ENCODE results near the gene CALY. TPM values are rescaled to one million over a fixed set of nuclear protein-coding genes. Genes with fewer than 3 reads are reported as not detected.

The CALY gene
- total RNA-seq, 3 donors from 2014 or later (not counting 1 experiment from before 2014, with no cell fraction given), result not detected

GRCh38 chr10:133292919-133293809, 43.5 kb downstream of the CALY start:
- no peaks in the 10 kb centered on the region for H3K27me3 Mint-ChIP-seq (ENCODE audit: low read depth in 2 of 2)

GRCh38 chr10:133289761-133290160, 46.9 kb downstream of the CALY start:
- no peak for ATAC-seq
- H3K27ac ChIP-seq (ENCODE audit: low read length), result no peak overlapping the region
- no peak overlapping the region for H3K4me3 ChIP-seq (ENCODE audit: low read length)
- intact Hi-C loops (cut with micrococcal nuclease), result no loop called here
- H3K36me3 ChIP-seq (ENCODE audit: control insufficient read depth, insufficient read depth, low read length), result peaks cover 76% of the 10 kb centered on the region
- no peak for DNase-seq
- H3K27me3 Mint-ChIP-seq (ENCODE audit: low read depth in 2 of 2), result no peaks in the 10 kb centered on the region
- no peaks in the 10 kb centered on the region for H3K27me3 ChIP-seq (ENCODE audit: control insufficient read depth, insufficient read depth, low read length)
- H3K27ac Mint-ChIP-seq, result no peak overlapping the region
- WGBS (ENCODE audit: insufficient coverage), result 94% methylated on average over 24 of the region's 24 CpGs
- H3K9me3 ChIP-seq (ENCODE audit: control insufficient read depth, insufficient read depth, low read length), result no peaks in the 10 kb centered on the region
- H3K4me1 Mint-ChIP-seq, result peaks cover 0 to 6% of the 10 kb centered on the region in 2 donors
- H3K9me3 Mint-ChIP-seq, result no peaks in the 10 kb centered on the region
- H3K4me3 Mint-ChIP-seq, result no peak overlapping the region
- H3K4me1 ChIP-seq (ENCODE audit: control insufficient read depth, insufficient read depth, low read length), result peaks cover 7% of the 10 kb centered on the region
- peaks cover 16% of the 10 kb centered on the region for H3K36me3 Mint-ChIP-seq
- no peak for TF ChIP-seq CTCF (IDR thresholded peaks at IDR 0.05)

More at GRCh38 chr10:133292919-133293809, 43.5 kb downstream of the CALY start:
- WGBS (ENCODE audit: insufficient coverage), result 96% methylated on average over 38 of the region's 38 CpGs
- no peaks in the 10 kb centered on the region for H3K9me3 ChIP-seq (ENCODE audit: control insufficient read depth, insufficient read depth, low read length)
- TF ChIP-seq CTCF (IDR thresholded peaks at IDR 0.05), result no peak
- no peak overlapping the region for H3K27ac ChIP-seq (ENCODE audit: low read length)
- peaks cover 6% of the 10 kb centered on the region for H3K36me3 Mint-ChIP-seq
- H3K9me3 Mint-ChIP-seq, result no peaks in the 10 kb centered on the region
- H3K4me1 ChIP-seq (ENCODE audit: control insufficient read depth, insufficient read depth, low read length), result peaks cover 7% of the 10 kb centered on the region
- intact Hi-C loops (cut with micrococcal nuclease), result no loop called here
- no peak overlapping the region for H3K4me3 Mint-ChIP-seq
- no peak overlapping the region for H3K27ac Mint-ChIP-seq
- DNase-seq, result no peak
- H3K36me3 ChIP-seq (ENCODE audit: control insufficient read depth, insufficient read depth, low read length), result peaks cover 78% of the 10 kb centered on the region
- peak in 2 of 3 donors; percentile 15 to 34 for ATAC-seq
- no peaks in the 10 kb centered on the region for H3K27me3 ChIP-seq (ENCODE audit: control insufficient read depth, insufficient read depth, low read length)
- H3K4me3 ChIP-seq (ENCODE audit: low read length), result no peak overlapping the region
- no peaks in the 10 kb centered on the region for H3K4me1 Mint-ChIP-seq

- peaks cover 0 to 6% of the 10 kb centered on the region in 2 donors for H3K4me1 Mint-ChIP-seq
- H3K4me3 Mint-ChIP-seq, result no peak overlapping the region
- no peaks in the 10 kb centered on the region for H3K27me3 Mint-ChIP-seq (ENCODE audit: low read depth in 2 of 2)
- peaks cover 20% of the 10 kb centered on the region for H3K36me3 Mint-ChIP-seq
- DNase-seq (no peak), ATAC-seq (no peak)
- 95% methylated on average over 46 of the region's 46 CpGs for WGBS (ENCODE audit: insufficient coverage)
- no peak for TF ChIP-seq CTCF (IDR thresholded peaks at IDR 0.05)
- intact Hi-C loops (cut with micrococcal nuclease), result no loop called here
- H3K27ac Mint-ChIP-seq, result no peak overlapping the region
- no peaks in the 10 kb centered on the region for H3K9me3 Mint-ChIP-seq
- H3K27ac ChIP-seq (ENCODE audit: low read length), result no peak overlapping the region
- no peaks in the 10 kb centered on the region for H3K9me3 ChIP-seq (ENCODE audit: control insufficient read depth, insufficient read depth, low read length)
- H3K4me1 ChIP-seq (ENCODE audit: control insufficient read depth, insufficient read depth, low read length), result peaks cover 3% of the 10 kb centered on the region
- H3K36me3 ChIP-seq (ENCODE audit: control insufficient read depth, insufficient read depth, low read length), result peaks cover 76% of the 10 kb centered on the region
- no peak overlapping the region for H3K4me3 ChIP-seq (ENCODE audit: low read length)
- no peaks in the 10 kb centered on the region for H3K27me3 ChIP-seq (ENCODE audit: control insufficient read depth, insufficient read depth, low read length)
Measured at GRCh38 chr10:133287832-133288500, 48.7 kb downstream of the CALY start.
